B cell (primary cell): ENCODE data around the gene PILRB.
"Not testable (repeated sequence)": the region's sequence is repeated elsewhere in the genome, so short reads cannot be mapped to it uniquely, and the experiment has no call there.

Experiments used
- CTCF ChIP-seq: fragments of 200-600 bp; IDR thresholded peaks from one replicate; pipeline ENCODE4 v1.8.0; 2022; ENCODE audit warnings: antibody characterized with exemption, mild to moderate bottlenecking
- EZH2 ChIP-seq: IDR thresholded peaks from 2 replicates; pipeline ENCODE4 v1.6.1; 2012; ENCODE audit warnings: borderline replicate concordance, low read depth, mild to moderate bottlenecking, moderate library complexity, low read length; ENCODE audit not compliant: insufficient read depth, poor library complexity, severe bottlenecking

- not testable (repeated sequence) for TF ChIP-seq CTCF, EZH2
Measured at GRCh38 chr7:100365998-100366367, 8.1 kb downstream of the PILRB start.
